ENCODE measurements around the gene CEP41. TPM values are rescaled to one million over a fixed set of nuclear protein-coding genes. Genes with fewer than 3 reads are reported as not detected.

CEP41 gene
- polyA plus RNA-seq, 3 donors, result 2.9 to 8.5 (median 7.2) TPM

- H4K20me1 ChIP-seq (ENCODE audit: insufficient read depth, low read length), result no peaks in the 10 kb centered on the region
- no peak for DNase-seq
- H3K4me3 ChIP-seq (replicated peaks in 1 of 3; ENCODE audit: low read depth in 2 of 3, low read length in 3 of 3), result no peak overlapping the region
- no peak for TF ChIP-seq CTCF (IDR thresholded peaks at IDR 0.05)
- no peak overlapping the region for H3K27ac ChIP-seq (ENCODE audit: low read depth in 1 of 2, low read length in 2 of 2)
- no peak overlapping the region for H3K4me2 ChIP-seq (replicated peaks; ENCODE audit: extremely low read depth, low read length, poor library complexity, severe bottlenecking)
- H3K27ac Mint-ChIP-seq, result peak overlapping the region in 1 of 7 donors; percentile 1
- H3K9me3 Mint-ChIP-seq, result peaks cover 22 to 29% (median 26%) of the 10 kb centered on the region in 7 donors
- H3K9me3 ChIP-seq (replicated peaks in 1 of 2; ENCODE audit: control insufficient read depth in 1 of 2, insufficient read depth in 1 of 2, low read length in 2 of 2), result peaks cover 19 to 30% of the 10 kb centered on the region in 2 donors
- peaks cover 23 to 59% of the 10 kb centered on the region in 2 donors for H3K27me3 ChIP-seq (ENCODE audit: control insufficient read depth in 2 of 2, insufficient read depth in 2 of 2, low read length in 2 of 2)
- H3K4me3 Mint-ChIP-seq, result peak overlapping the region in 1 of 2 donors; percentile 28
- H3K36me3 ChIP-seq (replicated peaks in 1 of 2; ENCODE audit: control insufficient read depth in 1 of 2, insufficient read depth in 2 of 2, low read length in 2 of 2), result no peaks in the 10 kb centered on the region
- peaks cover 57% of the 10 kb centered on the region for H3K4me1 Mint-ChIP-seq
- no peaks in the 10 kb centered on the region for H3K79me2 ChIP-seq (ENCODE audit: insufficient read depth, low read length)
- H3K27me3 Mint-ChIP-seq (ENCODE audit: low read depth in 3 of 3), result peaks cover 55 to 71% (median 61%) of the 10 kb centered on the region in 3 donors
- WGBS (ENCODE audit: insufficient coverage), result 93% methylated on average over 6 of the region's 10 CpGs
- peaks cover 4% of the 10 kb centered on the region in 2 donors for H3K36me3 Mint-ChIP-seq
- no peak overlapping the region for H2AFZ ChIP-seq (ENCODE audit: insufficient read depth, low read depth, low read length, poor library complexity, severe bottlenecking)
- peaks cover 53 to 55% of the 10 kb centered on the region in 2 donors for H3K4me1 ChIP-seq (ENCODE audit: control insufficient read depth in 1 of 2, insufficient read depth in 2 of 2, low read length in 2 of 2)
- H3K9ac ChIP-seq (ENCODE audit: insufficient read depth, low read length, poor library complexity, severe bottlenecking), result no peak overlapping the region
- intact Hi-C loops (cut with micrococcal nuclease), result no loop called here
These were observed 48.5 kb upstream of the CEP41 start for GRCh38 chr7:130489140-130489983.

GRCh38 chr7:130488392-130489139, 47.8 kb upstream of the CEP41 start:
- Mint-ChIP-seq H3K4me1 (peaks cover 50% of the 10 kb centered on the region), H3K27ac (peak overlapping the region in 1 of 7 donors; percentile 1), H3K4me3 (peak overlapping the region in 1 of 2 donors; percentile 28), H3K36me3 (peaks cover 4% of the 10 kb centered on the region in 2 donors), H3K27me3 (ENCODE audit: low read depth in 3 of 3) (peaks cover 47 to 63% (median 53%) of the 10 kb centered on the region in 3 donors), H3K9me3 (peaks cover 20 to 28% (median 24%) of the 10 kb centered on the region in 7 donors)
- Histone ChIP-seq H2AFZ (ENCODE audit: insufficient read depth, low read depth, low read length, poor library complexity, severe bottlenecking) (no peak overlapping the region), H3K4me2 (replicated peaks; ENCODE audit: extremely low read depth, low read length, poor library complexity, severe bottlenecking) (no peak overlapping the region), H3K27me3 (ENCODE audit: control insufficient read depth in 2 of 2, insufficient read depth in 2 of 2, low read length in 2 of 2) (peaks cover 15 to 51% of the 10 kb centered on the region in 2 donors), H3K4me1 (ENCODE audit: control insufficient read depth in 1 of 2, insufficient read depth in 2 of 2, low read length in 2 of 2) (peaks cover 52 to 55% of the 10 kb centered on the region in 2 donors), H3K79me2 (ENCODE audit: insufficient read depth, low read length) (no peaks in the 10 kb centered on the region), H3K9ac (ENCODE audit: insufficient read depth, low read length, poor library complexity, severe bottlenecking) (no peak overlapping the region), H3K36me3 (replicated peaks in 1 of 2; ENCODE audit: control insufficient read depth in 1 of 2, insufficient read depth in 2 of 2, low read length in 2 of 2) (no peaks in the 10 kb centered on the region), H3K9me3 (replicated peaks in 1 of 2; ENCODE audit: control insufficient read depth in 1 of 2, insufficient read depth in 1 of 2, low read length in 2 of 2) (peaks cover 15 to 29% of the 10 kb centered on the region in 2 donors), H4K20me1 (ENCODE audit: insufficient read depth, low read length) (no peaks in the 10 kb centered on the region), H3K27ac (ENCODE audit: low read depth in 1 of 2, low read length in 2 of 2) (no peak overlapping the region), H3K4me3 (replicated peaks in 1 of 3; ENCODE audit: low read depth in 2 of 3, low read length in 3 of 3) (no peak overlapping the region)
- no peak for TF ChIP-seq CTCF (IDR thresholded peaks at IDR 0.05)
- no peak for DNase-seq
- intact Hi-C loops (cut with micrococcal nuclease), result no loop called here
- no CpG with 5 or more reads among the region's 7 CpGs for WGBS (ENCODE audit: insufficient coverage)

Data from CD14-positive monocyte (primary cell).